ENCODE measurements around the gene CACNG7.
"Not testable (repeated sequence)": the region's sequence is repeated elsewhere in the genome, so short reads cannot be mapped to it uniquely, and the experiment has no call there.

CACNG7 gene

DNA sequence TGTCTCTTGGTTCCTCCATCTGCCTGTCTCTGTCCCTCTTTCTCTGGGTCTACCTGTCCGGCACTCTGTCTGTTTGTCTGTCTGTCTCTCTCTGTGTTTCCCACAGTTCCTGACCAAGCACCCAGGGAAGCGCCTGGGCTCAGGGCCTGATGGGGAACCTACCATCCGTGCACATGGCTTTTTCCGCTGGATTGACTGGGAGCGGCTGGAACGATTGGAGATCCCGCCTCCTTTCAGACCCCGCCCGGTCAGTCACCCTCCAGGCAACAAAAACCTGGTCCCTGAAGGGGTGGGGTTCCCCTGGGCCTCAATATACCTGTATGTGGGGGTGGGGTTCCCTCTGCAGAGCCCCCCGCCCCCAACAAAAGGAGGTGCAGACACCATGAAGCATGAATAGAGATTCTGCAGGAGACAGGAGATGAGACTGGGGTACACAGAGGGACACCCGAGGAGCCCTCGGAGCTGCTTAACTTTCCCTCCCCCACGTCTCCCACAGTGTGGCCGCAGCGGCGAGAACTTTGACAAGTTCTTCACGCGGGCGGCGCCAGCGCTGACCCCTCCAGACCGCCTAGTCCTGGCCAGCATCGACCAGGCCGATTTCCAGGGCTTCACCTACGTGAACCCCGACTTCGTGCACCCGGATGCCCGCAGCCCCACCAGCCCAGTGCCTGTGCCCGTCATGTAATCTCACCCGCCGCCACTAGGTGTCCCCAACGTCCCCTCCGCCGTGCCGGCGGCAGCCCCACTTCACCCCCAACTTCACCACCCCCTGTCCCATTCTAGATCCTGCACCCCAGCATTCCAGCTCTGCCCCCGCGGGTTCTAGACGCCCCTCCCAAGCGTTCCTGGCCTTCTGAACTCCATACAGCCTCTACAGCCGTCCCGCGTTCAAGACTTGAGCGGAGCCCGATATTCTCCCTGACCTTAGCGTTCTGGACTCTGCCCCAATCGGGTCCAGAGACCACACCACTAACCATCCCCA, 2.6 kb upstream of the CACNG7 start:
- DNase-seq, result peak; percentile 68

DNA sequence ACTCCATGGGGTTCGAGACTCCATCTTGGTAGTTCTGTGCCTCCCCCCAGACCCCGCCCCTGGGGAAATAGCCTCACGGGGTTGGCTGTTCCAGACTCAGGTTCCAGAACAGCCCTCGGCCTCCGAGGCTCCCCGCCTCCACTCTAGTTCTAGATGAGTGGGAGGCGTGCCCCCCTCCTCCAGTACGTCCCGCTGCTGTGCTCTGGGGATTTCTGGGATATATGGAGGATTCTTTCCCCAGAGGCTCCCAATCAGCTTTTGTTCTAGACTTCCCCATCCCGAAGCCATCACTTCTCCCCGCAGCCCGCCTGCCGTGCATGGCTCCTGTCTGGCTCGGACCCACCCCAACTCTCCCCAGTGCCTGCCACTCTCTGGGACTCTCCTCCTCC, 1.9 kb upstream of the CACNG7 start:
- DNase-seq, result no peak

DNA sequence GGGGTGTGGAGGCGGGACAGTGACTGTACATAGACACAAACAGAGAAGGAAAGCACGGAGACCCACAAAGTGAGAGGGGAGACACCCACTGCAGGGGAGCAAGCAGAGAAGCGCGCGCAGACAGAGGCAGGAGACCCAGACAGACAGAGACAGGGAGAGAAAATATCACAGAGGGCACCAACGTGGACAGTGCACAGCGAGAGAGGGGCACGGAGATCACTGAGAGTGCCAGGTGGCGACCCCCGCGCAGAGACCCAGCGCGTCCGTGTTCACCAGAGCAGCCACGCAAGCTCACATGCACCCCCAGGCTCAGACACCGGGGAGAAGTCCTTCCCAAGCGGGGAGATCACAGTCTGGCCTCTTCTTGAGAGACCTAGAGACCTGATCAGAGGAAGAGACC, 1.4 kb upstream of the CACNG7 start:
- DNase-seq, result no peak

DNA sequence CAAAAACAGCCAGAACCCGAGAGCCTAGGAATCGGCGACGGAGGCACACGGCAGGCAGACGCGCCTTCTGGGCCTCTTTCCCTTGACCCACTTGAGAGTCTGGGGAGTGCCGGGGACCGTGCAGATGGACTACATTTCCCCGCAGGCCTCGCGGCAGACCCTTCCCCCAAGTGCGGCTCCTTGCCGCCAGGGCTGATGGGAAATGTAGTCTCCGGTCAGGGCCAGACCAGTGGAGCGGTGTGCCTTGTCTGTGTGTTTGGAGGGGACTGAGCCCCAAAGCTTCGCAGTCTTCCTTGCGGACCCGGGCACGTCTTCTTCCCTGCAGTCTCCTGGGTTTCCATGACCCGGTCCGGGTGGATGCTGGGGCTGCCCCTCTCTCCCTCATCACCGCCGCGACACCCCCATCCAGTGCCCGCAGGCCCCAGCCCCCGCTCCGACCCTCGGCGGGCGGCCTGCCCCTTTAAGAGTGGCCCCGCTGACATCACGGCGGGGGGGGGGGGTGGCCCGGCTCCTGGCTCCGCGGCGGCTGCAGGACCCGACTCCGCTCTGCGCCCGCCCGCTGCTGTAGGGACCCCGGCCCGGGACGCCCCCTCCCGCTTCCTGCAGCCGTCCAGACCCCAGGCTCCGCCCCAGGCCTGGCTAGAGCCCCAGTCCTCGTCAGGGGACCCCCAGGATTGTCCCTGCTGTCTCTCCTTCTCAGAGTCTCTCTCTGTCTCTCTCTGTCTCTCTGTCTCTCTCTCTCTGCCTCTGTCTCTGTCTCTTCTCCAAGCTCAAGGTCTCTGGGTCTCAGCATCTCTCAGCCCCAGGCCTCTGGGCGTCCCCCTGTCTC, 758 bp upstream of the CACNG7 start:
- no peak for DNase-seq

DNA sequence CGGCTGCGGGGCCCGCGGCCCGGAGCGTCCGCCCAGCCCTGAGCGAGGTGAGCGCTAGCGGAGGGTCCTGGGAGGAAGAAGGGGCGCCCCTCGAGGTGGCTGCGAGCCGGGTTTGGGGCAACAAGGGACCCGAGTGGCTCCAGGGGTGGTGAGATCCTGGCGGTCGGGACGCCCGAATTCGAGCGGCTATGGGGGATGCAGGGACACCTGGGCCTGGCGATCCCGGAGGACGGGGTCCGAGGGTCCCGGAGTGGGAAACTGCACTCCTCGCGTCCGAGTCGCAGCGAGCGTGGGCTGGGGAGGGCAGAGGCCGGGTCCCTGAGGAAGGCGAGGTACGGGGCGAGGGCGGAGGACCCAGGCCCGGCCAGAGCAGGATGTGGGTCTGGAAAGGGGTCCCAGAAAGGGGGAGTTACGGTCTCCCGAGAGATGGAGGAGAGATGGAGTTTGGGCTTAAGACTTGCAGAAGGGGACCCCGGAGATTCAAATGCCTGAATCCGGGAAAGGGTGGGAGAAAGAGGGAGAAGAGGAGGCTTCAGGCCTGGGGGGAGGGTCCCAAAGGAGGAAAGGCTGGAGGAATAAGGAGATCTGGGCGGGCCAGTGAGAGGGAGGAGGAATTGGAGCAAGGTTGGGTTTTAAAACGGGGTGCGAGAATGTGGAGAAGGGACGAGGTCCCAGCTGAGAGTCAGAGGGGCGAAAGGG, 542 bp downstream of the CACNG7 start:
- no peak for DNase-seq

DNA sequence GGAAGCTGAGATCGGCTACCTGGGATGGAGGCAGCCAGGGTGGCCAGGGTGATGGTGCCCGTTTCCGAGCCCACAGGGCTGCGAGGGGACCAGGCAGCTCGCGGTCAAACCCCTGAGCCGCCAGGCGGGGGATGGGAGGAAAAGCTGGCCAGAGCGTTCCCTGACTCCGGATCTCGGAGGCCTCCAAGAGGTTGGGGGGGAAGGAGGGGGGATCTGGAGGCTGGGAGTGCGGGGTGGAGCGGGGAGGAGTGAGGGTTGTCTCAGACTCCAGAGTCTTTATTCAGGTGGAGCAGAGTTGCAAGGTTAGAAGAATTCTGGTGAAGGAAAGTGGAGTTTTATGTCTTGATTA, 1.1 kb downstream of the CACNG7 start:
- no peak for DNase-seq

DNA sequence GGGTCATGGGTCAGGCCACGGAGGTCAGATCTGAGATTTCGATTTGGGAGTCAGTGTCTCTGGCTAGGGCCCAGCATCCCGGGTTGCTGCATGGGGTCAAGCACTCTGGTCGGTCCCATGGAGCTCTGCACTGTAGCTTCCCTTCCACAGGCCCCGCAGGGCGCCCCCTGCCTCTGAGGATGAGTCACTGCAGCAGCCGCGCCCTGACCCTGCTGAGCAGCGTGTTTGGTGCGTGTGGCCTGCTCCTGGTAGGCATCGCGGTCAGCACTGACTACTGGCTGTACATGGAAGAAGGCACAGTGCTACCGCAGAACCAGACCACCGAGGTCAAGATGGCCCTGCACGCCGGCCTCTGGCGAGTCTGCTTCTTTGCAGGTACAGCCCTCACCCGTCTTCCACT, 3.6 kb downstream of the CACNG7 start:
- no peak for DNase-seq

DNA sequence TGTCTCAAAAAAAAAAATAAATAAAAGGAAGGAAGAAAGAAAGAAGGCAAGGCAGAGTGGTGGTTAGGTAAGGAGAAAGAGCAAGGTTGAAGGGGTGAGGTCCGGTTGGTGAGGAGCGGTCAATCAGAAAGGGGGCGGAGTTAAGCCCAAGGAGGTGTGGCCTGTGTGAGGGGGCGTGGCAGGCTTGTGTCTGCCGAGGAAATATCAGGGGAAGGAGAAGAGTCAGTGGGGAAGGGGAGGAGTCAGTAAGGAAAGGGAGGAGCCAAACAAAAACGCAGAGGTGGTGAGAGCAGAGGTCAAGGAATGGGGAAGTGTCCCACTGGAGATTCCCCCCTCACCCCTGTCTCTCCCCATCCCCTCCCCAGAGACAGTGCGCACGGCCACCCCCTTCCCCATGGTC, 5.9 kb downstream of the CACNG7 start:
- no peak for DNase-seq

DNA sequence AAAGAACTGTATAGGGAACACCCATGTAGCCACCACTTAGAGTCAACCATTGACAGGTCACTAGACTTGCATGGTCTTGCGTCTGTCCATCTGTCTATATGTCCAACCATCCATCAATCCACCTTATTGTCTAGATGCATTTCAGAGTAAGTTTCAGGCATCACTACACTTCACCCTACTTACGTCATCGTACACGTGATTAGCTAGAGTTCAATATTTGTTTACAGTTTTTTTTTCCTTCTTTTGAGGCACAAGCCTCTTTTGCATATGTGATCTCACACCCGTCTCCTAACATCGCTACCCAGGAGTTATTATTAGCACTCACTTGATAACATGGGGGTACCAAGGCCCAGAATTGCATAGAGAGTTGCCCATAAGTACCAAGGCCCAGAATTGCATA, 6.9 kb downstream of the CACNG7 start:
- no peak for DNase-seq

DNA sequence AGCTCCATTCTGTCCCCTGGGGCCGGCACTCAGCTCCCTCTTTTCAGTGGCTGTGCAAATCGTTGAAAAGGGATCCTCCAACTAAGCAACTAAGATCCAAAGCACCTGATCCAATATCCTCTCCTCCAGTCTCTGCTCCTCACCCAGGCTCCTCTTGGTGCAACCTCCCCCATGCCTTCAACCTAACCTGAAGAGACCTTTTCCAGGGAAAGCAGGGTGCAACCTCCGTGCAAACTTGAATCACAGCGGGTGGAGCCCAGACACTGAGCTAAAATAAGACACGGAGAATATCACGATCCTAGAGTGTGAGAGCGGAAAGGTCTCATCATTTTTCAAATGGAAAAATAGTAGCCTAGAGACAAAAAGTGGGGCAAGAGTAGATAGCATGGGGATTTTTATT, 8.3 kb downstream of the CACNG7 start:
- DNase-seq, result no peak

DNA sequence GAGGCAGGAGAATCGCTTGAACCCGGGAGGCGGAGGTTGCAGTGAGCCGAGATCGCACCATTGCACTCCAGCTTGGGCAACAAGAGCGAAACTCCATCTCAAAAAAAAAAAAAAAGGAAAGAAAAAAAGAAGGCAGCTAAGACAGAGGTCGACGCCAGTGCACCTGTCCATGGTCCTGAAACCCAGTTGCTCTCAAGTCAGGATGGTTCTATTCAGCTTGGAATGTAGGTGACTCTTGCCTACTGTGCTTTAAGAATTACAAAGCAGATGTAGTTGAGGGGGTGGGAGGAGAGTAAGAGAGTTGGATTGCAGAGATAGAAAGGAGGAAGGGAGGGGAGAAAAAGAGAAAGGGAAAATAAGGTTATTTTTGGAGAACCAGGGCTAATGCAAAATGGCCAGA, 18.7 kb downstream of the CACNG7 start:
- DNase-seq, result peak; percentile 36

DNA sequence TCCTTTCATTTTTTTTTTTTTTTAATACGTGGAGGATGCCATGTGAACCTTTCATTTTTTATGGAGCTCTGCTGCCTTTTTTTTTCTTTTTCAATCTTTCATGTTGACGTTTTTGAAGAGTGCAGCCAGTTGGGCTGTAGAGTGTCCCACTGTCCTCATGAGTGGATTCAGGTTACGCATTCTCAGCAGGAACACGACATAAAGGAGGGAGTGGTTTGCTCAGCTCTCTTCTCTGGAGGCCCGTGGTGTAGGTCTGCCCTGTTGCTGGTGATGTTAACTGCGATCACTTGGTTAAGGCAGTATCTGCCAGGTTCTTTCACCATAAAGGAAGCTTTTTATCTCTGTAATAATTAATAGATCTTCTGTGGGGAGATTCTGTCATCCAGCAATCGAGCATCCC, 27.0 kb downstream of the CACNG7 start:
- DNase-seq, result no peak

DNA sequence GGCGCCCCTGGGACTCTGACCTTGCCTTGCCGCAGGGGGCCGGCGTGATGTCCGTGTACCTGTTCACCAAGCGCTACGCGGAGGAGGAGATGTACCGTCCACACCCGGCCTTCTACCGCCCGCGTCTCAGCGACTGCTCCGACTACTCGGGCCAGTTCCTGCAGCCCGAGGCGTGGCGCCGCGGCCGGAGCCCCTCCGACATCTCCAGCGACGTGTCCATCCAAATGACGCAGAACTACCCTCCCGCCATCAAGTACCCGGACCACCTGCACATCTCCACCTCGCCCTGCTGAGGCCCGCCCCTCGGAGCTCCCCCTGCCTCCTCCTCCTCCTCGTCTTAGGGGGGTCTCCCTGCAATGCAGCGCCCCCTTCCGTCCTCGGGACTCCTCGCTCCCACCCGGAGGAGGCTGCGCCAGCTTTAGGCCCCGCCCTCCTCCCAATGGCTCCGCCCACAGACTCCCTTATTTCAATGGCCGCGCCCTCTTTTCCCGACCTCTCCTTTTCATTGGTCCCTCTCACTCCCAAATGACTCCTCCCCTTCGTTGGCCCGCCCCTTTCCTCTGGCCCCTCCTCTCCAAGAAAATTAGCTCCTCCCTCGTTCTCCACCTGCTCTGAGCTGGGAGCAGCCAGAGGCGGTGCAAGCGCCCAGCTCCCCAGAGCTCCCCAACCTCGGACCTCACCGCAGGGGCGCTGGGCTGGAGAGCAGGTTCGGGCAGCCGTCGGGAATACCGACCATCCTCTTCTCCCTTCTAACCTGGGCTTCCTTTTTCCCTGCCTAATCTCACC, 33.1 kb downstream of the CACNG7 start:
- no peak for DNase-seq

DNA sequence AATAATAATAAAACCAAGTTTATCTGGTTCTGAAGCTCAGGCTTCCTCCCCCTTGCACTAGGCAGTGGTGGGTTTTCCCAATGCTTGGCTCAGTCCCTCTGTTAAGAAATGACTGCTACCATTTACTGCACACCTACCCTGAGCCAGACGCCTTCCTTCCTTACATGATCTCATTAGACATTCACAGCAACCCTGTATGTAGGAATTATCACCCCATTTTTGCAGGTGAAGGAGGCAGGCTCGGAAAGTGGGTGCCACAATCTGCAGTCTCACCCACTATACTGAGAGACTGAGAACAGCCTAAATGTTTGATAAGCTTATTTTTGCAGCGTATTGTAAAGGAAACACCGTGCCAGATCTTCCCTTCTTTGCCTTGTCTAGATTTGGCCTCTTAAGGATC, 35.3 kb downstream of the CACNG7 start:
- DNase-seq, result no peak

DNA sequence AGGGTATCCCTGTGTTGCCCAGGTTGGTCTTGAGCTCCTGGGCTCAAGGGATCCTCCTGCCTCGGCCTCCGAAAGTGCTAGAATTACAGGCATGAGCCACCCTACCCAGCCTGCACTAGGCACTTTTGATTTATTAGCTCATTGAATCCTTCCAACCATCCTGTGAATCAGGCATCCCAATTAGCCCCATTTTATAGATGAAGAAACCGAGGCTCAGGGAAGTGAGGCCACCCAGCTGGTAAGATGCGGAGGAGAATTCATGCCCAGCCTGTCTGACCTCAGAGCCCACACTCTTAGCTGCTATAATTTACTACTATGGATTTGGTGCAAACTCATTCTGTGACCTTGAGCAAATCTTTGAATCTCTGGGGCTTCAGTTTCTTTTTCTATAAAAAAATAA, 35.9 kb downstream of the CACNG7 start:
- no peak for DNase-seq

DNA sequence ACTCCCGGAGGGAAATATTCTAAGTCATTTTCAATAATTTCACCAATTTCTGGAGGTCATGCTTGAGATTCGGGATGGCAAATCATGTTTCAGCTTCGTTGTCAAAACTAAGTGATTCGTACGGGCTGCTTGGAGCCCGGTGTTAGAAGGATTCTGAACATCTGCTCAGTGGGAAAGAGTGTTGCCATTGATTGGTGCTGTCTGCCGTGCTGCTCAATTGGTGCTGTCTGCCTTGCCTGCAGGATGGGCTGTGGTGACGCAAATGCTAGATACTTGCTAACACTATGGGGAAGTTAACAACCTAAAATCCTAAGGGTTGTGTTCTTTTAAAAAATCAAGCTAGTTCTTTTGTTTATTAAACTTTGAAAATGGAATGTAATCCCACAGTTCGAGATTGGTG, 36.4 kb downstream of the CACNG7 start:
- no peak for DNase-seq

DNA sequence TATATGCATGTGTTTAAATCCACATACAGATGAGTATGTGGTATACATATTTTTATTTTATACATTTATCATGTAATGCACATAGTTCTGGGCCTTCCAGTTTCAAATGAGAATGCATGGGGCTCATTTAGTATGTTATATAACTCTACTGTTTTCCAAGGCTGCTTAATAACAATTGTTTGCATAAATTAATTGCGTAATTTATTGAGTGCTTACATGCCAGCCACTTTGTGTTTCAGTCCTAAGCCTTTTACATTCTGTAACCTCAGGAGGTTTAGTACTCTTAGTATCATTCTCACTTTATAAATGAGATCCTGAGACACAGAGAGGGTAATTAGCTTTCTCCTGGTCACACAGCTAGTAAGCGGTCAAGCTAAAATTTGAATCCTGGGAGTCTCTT, 36.9 kb downstream of the CACNG7 start:
- DNase-seq, result no peak

DNA sequence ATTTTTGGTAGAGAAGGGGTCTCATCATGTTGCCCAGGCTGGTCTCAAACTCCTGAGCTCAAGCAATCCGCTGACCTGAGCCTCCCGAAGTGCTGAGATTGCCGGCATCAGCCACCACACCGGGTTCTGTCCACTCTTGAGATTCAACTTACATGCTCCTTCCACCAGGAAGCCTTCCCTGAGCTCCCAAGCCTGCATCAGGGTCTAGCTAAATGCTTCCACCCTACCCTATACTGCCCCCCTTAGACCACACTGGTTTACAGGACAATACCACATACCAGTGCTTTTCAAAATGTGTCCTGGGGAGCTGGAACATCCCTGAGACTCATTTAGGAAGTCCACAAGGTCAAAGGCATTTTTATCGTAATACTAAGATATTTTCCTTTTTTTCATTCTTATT, 38.5 kb downstream of the CACNG7 start:
- no peak for DNase-seq

DNA sequence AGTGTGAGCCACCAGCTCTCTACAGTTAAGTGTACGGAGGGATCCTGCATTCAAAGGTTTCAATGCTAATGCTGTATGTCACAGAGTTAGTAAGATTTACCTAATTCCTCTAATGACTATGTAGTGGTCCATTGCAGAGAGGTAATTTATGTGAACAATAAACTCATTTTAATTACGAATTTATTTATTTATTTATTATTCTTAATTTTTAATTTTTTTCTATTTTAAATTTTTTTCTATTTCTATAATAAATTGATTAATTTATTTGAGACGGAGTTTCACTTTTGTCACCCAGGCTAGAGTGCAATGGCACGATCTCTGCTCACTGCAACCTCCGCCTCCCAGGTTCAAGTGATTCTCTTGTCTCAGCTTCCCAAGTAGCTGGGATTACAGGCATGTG, 39.5 kb downstream of the CACNG7 start:
- not testable (repeated sequence) for DNase-seq

DNA sequence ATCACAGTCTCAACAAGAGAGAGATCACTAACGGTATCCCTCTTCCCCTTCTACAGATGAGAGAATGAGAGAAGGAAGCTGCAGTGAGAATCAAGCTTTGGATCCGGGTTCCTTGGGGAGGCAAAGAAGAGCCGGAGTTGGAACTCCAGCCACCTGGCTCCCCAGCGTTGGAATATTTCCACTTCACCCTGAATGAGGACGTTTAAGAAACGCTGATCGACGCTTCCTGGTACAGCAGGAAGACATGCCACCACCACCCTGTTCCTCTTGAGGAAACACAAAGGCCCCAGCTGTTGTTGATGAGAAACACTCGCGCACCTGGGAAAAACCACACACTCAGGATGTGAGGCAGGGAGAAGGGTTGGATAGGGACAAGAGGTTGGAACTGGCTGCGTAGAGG, 42.4 kb downstream of the CACNG7 start:
- no peak for DNase-seq

DNA sequence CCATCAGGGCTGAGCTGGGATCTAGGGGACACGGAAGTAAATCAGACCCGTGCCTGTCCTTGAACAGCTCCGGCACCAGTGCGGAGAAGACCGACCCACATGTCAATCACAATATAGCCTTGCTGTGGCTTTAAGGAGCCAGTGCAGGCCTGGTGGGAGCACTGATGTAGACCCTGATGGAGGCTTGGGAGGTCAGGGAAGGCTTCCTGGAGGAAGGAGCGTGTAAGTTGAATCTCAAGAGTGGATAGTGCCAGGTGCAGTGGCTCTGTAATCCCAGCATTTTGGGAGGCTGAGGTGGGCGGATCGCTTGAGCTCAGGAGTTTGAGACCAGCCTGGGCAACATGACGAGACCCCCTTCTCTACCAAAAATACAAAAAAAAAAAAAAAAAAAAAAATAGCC, 42.9 kb downstream of the CACNG7 start:
- no peak for DNase-seq

DNA sequence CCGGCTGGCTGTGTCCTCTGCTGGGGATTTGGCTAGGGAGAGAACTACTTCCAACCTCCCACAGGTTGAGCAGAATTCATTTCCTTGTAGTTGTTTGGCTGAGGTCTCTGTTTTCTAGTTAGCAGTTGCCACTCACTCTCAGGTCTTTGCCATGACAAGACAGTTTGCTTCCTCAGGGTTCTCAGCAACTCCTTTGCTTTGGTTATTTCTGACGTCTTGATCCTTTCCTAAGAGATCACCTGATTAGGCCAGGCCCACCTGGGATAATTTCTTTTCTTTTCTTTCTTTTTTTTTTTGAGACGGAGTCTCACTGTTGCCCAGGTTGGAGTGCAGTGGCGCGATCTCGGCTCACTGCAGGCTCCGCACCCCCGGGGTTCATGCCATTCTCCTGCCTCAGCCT, 44.3 kb downstream of the CACNG7 start:
- DNase-seq, result no peak
